Measurements from ENCODE around the gene HIP1. TPM values are rescaled to one million over a fixed set of nuclear protein-coding genes. Genes with fewer than 3 reads are reported as not detected.
"Not testable (repeated sequence)": the region's sequence is repeated elsewhere in the genome, so short reads cannot be mapped to it uniquely, and the experiment has no call there.

The HIP1 gene
- total RNA-seq, 1 donor from 2014 or later, result 1.5 TPM

DNA sequence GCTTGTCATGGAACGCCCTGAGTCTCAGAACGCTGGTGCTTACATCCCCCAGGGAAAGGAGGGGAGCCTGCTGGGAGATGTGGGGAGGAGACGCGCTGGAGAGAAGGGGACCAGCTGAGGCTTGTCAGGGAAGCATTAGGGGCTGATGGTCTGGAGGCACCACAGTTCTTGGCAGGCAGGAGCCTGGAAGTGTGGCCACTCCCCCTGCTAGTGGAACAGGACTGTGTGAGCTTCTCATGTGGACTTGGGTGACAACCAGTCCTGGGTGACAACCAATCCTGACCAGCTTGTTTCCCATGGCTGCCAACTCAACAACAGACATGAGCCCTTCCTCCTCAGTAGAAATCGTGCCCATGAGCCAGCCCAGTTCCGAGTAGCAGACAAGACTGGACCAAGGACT lies 158.8 kb downstream of the HIP1 start:
- intact Hi-C loops (cut with micrococcal nuclease), result no loop called here

DNA sequence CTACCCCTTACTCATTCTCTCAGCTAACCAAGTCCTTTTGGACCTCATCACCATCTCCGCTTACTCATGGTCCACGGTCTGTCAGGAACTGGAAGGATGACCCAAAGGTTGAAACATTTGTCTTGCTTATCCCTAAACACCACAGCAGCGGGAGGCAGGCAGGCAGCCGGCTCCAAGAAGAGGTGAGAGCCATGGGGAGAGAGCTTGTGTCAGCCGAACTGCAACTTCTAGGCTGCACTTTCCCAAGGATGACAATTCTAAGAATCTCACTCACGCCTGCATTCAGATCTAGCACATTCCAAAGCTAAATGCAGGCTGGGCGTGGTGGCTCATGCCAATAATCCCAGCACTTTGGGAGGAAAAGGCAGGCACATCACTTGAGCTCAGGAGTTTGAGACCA lies 160.7 kb downstream of the HIP1 start:
- intact Hi-C loops (cut with micrococcal nuclease), result no loop called here

- intact Hi-C loops (cut with micrococcal nuclease), result no loop called here
These were observed 163.1 kb downstream of the HIP1 start for GRCh38 chr7:75575488-75576121.

DNA sequence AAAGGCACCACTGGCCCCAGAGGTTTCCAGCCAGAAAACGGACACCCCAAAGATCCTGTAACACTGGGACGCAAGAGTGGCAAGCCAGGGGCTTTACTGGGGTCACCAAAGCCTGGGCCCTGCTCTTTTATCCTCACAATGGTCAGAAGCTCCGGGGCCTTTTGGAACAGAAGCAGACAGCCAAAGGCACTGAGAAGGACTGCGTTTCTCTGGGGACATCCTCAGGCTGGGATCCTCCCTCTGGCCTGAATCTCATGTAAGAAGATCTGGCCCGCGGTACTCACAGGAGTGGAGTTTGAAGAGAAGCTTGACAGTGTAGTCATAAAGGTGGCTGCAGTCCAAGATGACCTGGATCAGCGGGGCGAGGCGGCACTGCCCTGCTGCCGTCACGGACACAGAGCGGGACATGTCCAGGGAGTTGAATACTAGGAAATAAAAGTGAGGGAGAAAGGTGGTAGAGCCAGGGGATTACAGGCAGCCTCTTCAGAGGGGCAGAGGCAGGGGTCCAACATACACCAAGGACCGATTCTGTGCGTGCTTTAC lies 165.2 kb downstream of the HIP1 start:
- intact Hi-C loops (cut with micrococcal nuclease), result no loop called here

DNA sequence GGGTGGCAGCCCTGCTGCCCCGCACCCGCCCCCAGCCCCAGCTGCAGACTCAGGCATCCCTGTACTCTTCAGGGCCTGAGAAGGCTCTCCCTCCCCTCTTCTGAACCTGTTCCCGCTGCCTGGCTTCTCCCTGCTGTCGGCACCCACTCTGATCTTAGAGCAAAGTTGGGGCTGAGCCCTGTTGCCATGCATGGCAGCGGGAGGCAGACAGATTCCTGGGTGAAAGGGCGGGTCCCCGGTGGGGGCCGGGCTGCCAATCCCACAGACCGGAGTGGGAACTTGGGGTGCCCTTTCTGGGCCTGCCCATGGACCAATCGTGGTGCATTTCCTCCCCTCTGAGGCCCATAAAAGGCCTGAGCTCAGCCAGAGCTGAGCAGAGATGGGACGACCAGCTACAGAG lies 165.9 kb downstream of the HIP1 start:
- intact Hi-C loops (cut with micrococcal nuclease), result no loop called here

- intact Hi-C loops (cut with micrococcal nuclease), result no loop called here
These were observed 166.3 kb downstream of the HIP1 start for GRCh38 chr7:75572396-75572795.

- intact Hi-C loops (cut with micrococcal nuclease), result no loop called here
These were observed 167.5 kb downstream of the HIP1 start for GRCh38 chr7:75571209-75571608.

DNA sequence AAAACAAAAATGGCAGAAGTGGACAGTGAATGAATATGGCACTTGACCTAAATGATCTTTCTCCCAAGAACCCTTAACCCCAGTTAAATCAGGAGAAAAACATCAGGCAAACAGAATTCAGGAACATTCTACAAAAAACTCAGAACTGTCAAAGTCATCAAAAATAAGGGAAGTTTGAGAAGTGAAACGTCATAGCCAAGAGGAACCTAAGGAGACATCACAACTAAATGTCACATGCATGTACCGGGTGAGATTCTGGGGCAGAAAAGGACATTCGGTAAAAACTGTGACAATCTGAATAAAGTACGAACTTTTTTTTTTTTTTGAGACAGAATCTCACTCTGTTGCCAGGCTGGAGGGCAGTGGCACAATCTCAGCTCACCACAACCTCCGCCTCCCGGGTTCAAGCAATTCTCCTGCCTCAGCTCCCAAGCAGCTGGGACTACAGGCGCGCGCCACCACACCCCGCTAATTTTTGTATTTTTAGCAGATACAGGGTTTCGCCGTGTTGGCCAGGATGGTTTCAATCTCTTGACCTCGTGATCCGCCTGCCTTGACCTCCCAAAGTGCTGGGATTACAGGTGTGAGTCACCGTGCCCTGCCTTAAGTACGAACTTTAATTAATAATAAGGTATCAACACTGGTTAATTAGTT lies 169.0 kb downstream of the HIP1 start:
- intact Hi-C loops (cut with micrococcal nuclease), result not testable (repeated sequence)

GRCh38 chr7:75567948-75568595 lies 170.7 kb downstream of the HIP1 start:
- intact Hi-C loops (cut with micrococcal nuclease), result no loop called here

DNA sequence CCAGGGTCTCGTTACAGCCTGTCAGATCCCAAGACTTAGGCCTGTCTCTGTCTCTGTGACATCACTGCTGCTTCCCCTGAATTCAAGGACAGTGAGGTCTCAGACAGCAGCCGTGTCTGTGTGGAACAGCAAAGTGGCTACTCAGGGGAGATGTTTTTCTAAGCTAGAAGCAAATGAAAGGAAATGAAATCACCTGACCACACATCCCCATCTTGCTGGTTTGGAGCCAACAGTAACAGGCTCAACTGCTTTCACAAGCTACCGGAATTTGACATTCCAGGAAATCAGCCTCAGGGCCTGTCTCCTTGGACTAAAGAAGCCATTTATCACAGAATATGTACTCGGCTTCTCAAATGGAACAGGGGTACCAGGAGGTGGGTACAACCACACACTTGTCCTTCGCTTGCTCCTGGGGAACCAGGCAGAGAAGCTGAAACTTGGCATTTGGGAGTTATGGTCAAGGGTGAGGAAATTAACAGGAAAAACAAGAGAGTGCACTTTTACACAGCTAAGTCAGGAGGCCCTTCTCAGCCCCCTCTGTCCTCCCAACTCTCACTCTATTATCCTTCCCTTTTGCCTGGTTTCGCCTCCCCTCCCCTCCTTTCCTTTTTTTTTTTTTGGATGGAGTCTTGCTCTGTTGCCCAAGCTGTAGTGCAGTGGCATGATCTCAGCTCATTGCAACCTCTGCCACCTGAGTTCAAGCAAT lies 173.5 kb downstream of the HIP1 start:
- intact Hi-C loops (cut with micrococcal nuclease), result no loop called here

GRCh38 chr7:75563171-75563570 lies 175.6 kb downstream of the HIP1 start:
- intact Hi-C loops (cut with micrococcal nuclease), result no loop called here

- intact Hi-C loops (cut with micrococcal nuclease), result no loop called here
These were observed 178.8 kb downstream of the HIP1 start for GRCh38 chr7:75559976-75560365.

- intact Hi-C loops (cut with micrococcal nuclease), result no loop called here
These were observed 179.3 kb downstream of the HIP1 start for GRCh38 chr7:75559355-75559975.

GRCh38 chr7:75556835-75557234 lies 181.9 kb downstream of the HIP1 start:
- intact Hi-C loops (cut with micrococcal nuclease), result not testable (repeated sequence)

DNA sequence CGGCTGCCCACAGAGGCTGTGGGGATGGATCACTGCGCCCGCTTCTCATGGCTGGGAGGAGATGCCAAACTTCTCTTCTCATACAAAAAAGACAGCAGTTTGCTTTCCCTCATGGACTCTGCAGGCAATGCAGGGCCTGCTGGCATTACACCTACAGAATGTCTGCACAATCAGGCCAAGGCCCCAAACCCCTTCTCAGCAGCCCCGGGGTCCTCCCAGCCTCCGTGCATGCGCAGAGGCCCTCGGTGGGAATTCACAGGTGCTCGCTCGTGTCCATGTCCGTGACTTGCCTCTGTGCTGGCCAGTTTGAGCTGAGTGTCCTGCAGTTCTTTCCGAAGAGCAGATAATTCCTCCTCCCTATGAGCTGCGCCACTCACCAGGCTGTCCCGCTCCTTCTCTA lies 183.0 kb downstream of the HIP1 start:
- intact Hi-C loops (cut with micrococcal nuclease), result no loop called here

DNA sequence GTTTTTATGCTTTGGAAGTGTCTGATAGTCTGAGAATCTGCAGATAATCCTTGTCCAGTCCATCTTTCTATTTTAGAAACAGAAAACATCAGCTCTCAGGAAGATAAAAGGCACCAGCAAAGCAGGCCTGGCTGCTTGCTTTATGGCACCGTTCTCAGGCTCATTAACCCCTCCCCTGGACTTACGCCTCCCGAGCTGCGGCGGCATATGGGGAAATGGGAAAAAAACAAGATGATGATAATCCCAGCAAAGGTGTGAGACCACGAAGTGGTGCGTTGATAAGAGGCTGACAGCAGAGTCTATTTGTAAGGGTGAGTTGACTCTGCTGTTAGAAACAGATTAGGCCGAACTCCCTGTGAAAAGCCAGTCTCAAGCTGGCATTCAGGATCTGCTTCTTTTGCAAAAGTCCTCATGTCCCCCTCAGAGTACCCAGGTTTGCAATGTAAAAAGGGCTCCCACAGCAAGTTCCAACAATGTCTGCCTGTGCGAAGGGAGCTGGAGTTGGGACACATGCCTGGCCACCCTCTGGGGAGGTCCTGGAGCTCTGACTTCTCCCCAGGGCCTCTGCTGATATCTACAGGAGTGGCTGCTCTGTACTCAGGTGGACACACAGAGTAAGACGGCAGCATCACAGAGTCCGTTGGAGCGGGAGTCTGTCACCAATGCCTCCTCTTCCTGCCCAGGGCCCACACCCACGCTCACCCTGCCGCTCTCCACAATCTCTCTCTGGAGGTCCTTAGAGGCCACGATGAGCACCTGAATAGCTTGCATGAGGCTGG lies 192.3 kb downstream of the HIP1 start:
- intact Hi-C loops (cut with micrococcal nuclease), result no loop called here

- intact Hi-C loops (cut with micrococcal nuclease), result no loop called here
These were observed 201.0 kb downstream of the HIP1 start for GRCh38 chr7:75537731-75538130.

- intact Hi-C loops (cut with micrococcal nuclease), result no loop called here
These were observed 201.7 kb downstream of the HIP1 start for GRCh38 chr7:75536940-75537538.

- intact Hi-C loops (cut with micrococcal nuclease), result no loop called here
These were observed 202.2 kb downstream of the HIP1 start for GRCh38 chr7:75536491-75536890.

DNA sequence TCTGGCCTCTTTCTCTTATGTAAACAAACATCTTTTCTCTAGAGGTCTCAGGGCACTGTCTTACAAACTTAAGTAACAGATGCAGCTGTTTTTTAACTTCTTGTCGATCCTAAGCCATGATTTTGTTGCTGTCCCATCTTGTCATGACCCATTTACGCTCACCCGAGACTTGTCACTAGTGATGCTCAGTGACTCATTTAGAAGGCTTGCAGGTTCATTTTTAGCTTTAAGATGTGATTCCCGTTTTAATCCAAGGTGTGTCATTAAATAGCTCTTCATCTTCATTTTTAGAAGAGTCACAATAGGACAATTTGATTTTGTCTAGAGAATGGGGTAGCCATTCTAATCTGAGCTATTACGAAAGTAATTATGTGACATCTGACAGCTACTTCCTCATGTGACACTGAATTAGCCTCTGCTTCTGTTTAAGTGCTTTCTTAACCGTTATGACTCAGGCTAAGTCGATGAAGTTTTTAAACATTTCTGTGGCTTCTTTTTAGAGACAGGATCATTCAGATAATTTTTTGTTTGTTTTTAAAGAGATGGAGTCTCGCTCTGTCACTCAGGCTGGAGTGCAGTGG lies 203.9 kb downstream of the HIP1 start:
- intact Hi-C loops (cut with micrococcal nuclease), result no loop called here
